Endothelial cell of umbilical vein (primary cell): Measurements from ENCODE around the gene SDHB. TPM values are rescaled to one million over a fixed set of nuclear protein-coding genes. Genes with fewer than 3 reads are reported as not detected.

Source experiments
- BruUV-seq: library from RNA; stranded (reverse); fragments of 400-500 nt; replicated peaks from 2 replicates; lab custom pipeline; 2021; lab: Mats Ljungman, UMichigan
- CTCF ChIA-PET: fragments of 300-600, 350-600 bp; sonication (Branson Sonifier 250); formaldehyde crosslinking; loops from one replicate; lab custom pipeline; 2021; ENCODE audit warnings: antibody characterized with exemption, inconsistent platforms; lab: Charles Lee
- POLR2A ChIA-PET: fragments of 300-600, 350-600 bp; sonication (Branson Sonifier 250); formaldehyde crosslinking; loops from one replicate; lab custom pipeline; 2021; ENCODE audit warnings: antibody characterized with exemption, inconsistent platforms; lab: Charles Lee
- DNase-seq: peaks from one replicate; pipeline ENCODE4 v3.0.0-alpha.2; 2011; ENCODE audit warnings: low read depth, low spot score
- FAIRE-seq: peaks from 2 replicates; lab custom pipeline; 2011; peaks lifted over from hg19 to GRCh38; lab: Jason Lieb, UNC
- H2AFZ ChIP-seq: 2 replicates; pipeline ENCODE4 v1.6.0; 2012; ENCODE audit warnings: low read depth, low read length, control low read depth, inconsistent platforms
- H3K27ac ChIP-seq: 2 replicates; pipeline ENCODE4 v1.5.1; 2011; ENCODE audit warnings: low read depth, mild to moderate bottlenecking, control low read depth, low read length, moderate library complexity; ENCODE audit not compliant: insufficient read depth
- H3K27me3 ChIP-seq, 2 experiments: 2 replicates each; pipeline versions ENCODE4 v1.6.0 to v1.6.1; 2011; ENCODE audit warnings: low read length in 2 of 2, mixed read lengths in 1 of 2; ENCODE audit not compliant: control insufficient read depth in 2 of 2, insufficient read depth in 2 of 2
- H3K36me3 ChIP-seq, 2 experiments: 2 replicates in 1 of 2; 3 replicates in 1 of 2; pipeline ENCODE4 v1.5.1; 2011; ENCODE audit warnings: low read length in 2 of 2, mild to moderate bottlenecking in 1 of 2, moderate library complexity in 1 of 2; ENCODE audit not compliant: control insufficient read depth in 2 of 2, insufficient read depth in 2 of 2; ENCODE audit errors: extremely low read depth in 1 of 2
- H3K4me1 ChIP-seq: 3 replicates; pipeline ENCODE4 v1.5.1; 2011; ENCODE audit warnings: mild to moderate bottlenecking, low read length; ENCODE audit not compliant: control insufficient read depth, insufficient read depth; ENCODE audit errors: extremely low read depth
- H3K4me2 ChIP-seq: 2 replicates; pipeline ENCODE4 v1.6.1; 2011; ENCODE audit warnings: low read length, control low read depth, mixed read lengths; ENCODE audit not compliant: insufficient read depth
- H3K4me3 ChIP-seq, 3 experiments: fragments of 200-600 bp in 1 of 3; sonication (generic), shearing (Covaris generic) in 1 of 3; replicated peaks in 1 of 3; 2 replicates each; pipeline ENCODE4 v1.5.1; 2011 to 2016; ENCODE audit warnings: control low read depth in 3 of 3, low read length in 3 of 3, mild to moderate bottlenecking in 2 of 3, inconsistent platforms in 1 of 3, low read depth in 1 of 3, moderate library complexity in 1 of 3; ENCODE audit not compliant: insufficient read depth in 1 of 3
- H3K79me2 ChIP-seq: 2 replicates; pipeline ENCODE4 v1.6.0; 2012; ENCODE audit warnings: low read length, inconsistent platforms; ENCODE audit not compliant: control insufficient read depth, insufficient read depth
- H3K9ac ChIP-seq: replicated peaks from 2 replicates; pipeline ENCODE3; 2011; ENCODE audit warnings: low read length, control low read depth; ENCODE audit not compliant: insufficient read depth; ENCODE audit errors: extremely low read depth
- H3K9me1 ChIP-seq: replicated peaks from 3 replicates; pipeline ENCODE4 v1.6.0; 2011; ENCODE audit warnings: mild to moderate bottlenecking, low read length; ENCODE audit not compliant: control insufficient read depth, insufficient read depth; ENCODE audit errors: extremely low read depth
- H3K9me3 ChIP-seq: replicated peaks from 2 replicates; pipeline ENCODE4 v1.5.1; 2012; ENCODE audit warnings: low read length, inconsistent platforms; ENCODE audit not compliant: control insufficient read depth, insufficient read depth
- H4K20me1 ChIP-seq: replicated peaks from 2 replicates; pipeline ENCODE3; 2011; ENCODE audit warnings: mild to moderate bottlenecking, low read length; ENCODE audit not compliant: control insufficient read depth, insufficient read depth; ENCODE audit errors: extremely low read depth
- EZH2 ChIP-seq: IDR thresholded peaks from 2 replicates; pipeline ENCODE4 v1.6.1; 2012; ENCODE audit warnings: borderline replicate concordance, low read depth, mild to moderate bottlenecking, moderate library complexity, low read length, inconsistent platforms; ENCODE audit not compliant: severe bottlenecking
- FOS ChIP-seq: IDR thresholded peaks from 2 replicates; pipeline ENCODE4 v1.6.1; 2011; ENCODE audit warnings: mild to moderate bottlenecking, low read length, moderate library complexity, borderline replicate concordance; ENCODE audit not compliant: insufficient read depth
- GATA2 ChIP-seq: IDR thresholded peaks from 2 replicates; pipeline ENCODE4 v1.7.0; 2011; ENCODE audit warnings: low read depth, mild to moderate bottlenecking, moderate library complexity, mixed read lengths, low read length; ENCODE audit not compliant: insufficient read length, insufficient read depth
- JUN ChIP-seq: IDR thresholded peaks from 2 replicates; pipeline ENCODE4 v1.6.1; 2011; ENCODE audit warnings: borderline replicate concordance, low read depth; ENCODE audit not compliant: insufficient read length, insufficient read depth
- MYC ChIP-seq: IDR thresholded peaks from one replicate; pipeline ENCODE4 v1.6.1; 2011; ENCODE audit warnings: mild to moderate bottlenecking, low read depth, low read length
- POLR2A ChIP-seq: IDR thresholded peaks from 2 replicates; pipeline ENCODE4 v1.6.1; 2012; ENCODE audit warnings: low read depth, mild to moderate bottlenecking, control low read depth, low read length
- POLR2AphosphoS5 ChIP-seq: IDR thresholded peaks from 2 replicates; pipeline ENCODE4 v1.6.1; 2012; ENCODE audit warnings: low read depth, mild to moderate bottlenecking, control low read depth, low read length, moderate library complexity; ENCODE audit not compliant: insufficient read depth
- dilution Hi-C: fragments of 300-500 bp; cut with MboI; formaldehyde crosslinking; loops from one replicate; pipeline ENCODE4 v1.15.0; 2019; ENCODE audit warnings: low sequenced_read_pairs; ENCODE audit not compliant: extremely low pct_ligation_motif_present
- intact Hi-C: fragments of 100-400 bp; cut with micrococcal nuclease; formaldehyde crosslinking; loops from one replicate; pipeline ENCODE4 v1.10.0; 2022
- polyA plus RNA-seq, 4 experiments: library from polyadenylated mRNA; depleted of rRNA in 3 of 4; stranded (reverse) in 3 of 4; unstranded in 1 of 4; fragments of >200 nt; gene quantifications; 2 replicates each; pipeline versions ENCODE4 v1.2.1 to v1.2.3, GENCODE V29; 2011 to 2012; ENCODE audit warnings: missing spikeins in 1 of 4
- total RNA-seq: library from RNA; stranded (reverse); gene quantifications from 2 replicates; pipeline ENCODE4 v1.2.3, GENCODE V29; 2021
- TF ChIP-seq, protein P1 (sequence below), 2 donors: IDR thresholded peaks; 1 replicate in 1 of 2; 2 replicates in 1 of 2; pipeline ENCODE4 v1.5.1; 2011; ENCODE audit warnings: low read length in 2 of 2, mild to moderate bottlenecking in 2 of 2, moderate library complexity in 2 of 2, control low read depth in 1 of 2, inconsistent platforms in 1 of 2, low read depth in 1 of 2; ENCODE audit not compliant: insufficient read depth in 1 of 2; ENCODE audit errors: extremely low read depth in 1 of 2
- TF ChIP-seq, protein P2 (sequence below): IDR thresholded peaks from 2 replicates; pipeline ENCODE4 v1.6.1; 2011; ENCODE audit not compliant: insufficient read depth, insufficient read length

The SDHB gene
- total and polyA plus RNA-seq, 2 donors (not counting 3 experiments of a cell fraction or from before 2014, with no cell fraction given), result 96.2 to 98.1 TPM

DNA sequence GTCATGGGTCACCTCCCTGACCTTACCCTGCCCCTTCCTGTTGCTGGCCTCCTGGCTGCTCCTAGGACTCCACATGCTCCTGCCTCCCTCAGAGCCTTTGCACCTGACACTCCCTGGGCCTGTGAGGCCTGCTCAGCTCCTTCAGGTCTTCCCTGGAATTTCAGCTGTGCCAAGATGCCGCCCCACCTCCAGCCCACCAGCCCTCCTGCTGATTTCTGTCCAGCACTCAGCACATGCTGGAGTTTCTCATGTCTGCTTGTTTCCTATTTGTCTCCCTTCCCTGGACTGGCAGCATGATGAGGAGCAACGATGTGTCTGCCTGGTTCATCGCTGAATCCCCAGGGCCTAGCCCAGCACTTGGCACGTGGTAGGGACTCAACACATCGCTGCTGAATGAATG, 76.5 kb downstream of the SDHB start:
- peaks cover 0 to 25% of the 10 kb centered on the region in 2 experiments for H3K36me3 ChIP-seq
- H3K4me2 ChIP-seq, result no peak overlapping the region
- intact Hi-C loops (no loop called here), dilution Hi-C loops (no loop called here)
- DNase-seq, result no peak
- H3K9me1 ChIP-seq, result no peaks in the 10 kb centered on the region
- no peak overlapping the region for H3K9ac ChIP-seq
- TF ChIP-seq GATA2 (no peak), JUN (no peak), POLR2A (no peak), POLR2AphosphoS5 (no peak), EZH2 (no peak), FOS (no peak), MYC (no peak)
- TF ChIP-seq, protein P1, sequence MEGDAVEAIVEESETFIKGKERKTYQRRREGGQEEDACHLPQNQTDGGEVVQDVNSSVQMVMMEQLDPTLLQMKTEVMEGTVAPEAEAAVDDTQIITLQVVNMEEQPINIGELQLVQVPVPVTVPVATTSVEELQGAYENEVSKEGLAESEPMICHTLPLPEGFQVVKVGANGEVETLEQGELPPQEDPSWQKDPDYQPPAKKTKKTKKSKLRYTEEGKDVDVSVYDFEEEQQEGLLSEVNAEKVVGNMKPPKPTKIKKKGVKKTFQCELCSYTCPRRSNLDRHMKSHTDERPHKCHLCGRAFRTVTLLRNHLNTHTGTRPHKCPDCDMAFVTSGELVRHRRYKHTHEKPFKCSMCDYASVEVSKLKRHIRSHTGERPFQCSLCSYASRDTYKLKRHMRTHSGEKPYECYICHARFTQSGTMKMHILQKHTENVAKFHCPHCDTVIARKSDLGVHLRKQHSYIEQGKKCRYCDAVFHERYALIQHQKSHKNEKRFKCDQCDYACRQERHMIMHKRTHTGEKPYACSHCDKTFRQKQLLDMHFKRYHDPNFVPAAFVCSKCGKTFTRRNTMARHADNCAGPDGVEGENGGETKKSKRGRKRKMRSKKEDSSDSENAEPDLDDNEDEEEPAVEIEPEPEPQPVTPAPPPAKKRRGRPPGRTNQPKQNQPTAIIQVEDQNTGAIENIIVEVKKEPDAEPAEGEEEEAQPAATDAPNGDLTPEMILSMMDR (IDR thresholded peaks at IDR 0.05; ENCODE audit: extremely low read depth in 1 of 2, insufficient read depth in 1 of 2, low read depth in 1 of 2, low read length in 2 of 2), result no peak
- TF ChIP-seq, protein P2, sequence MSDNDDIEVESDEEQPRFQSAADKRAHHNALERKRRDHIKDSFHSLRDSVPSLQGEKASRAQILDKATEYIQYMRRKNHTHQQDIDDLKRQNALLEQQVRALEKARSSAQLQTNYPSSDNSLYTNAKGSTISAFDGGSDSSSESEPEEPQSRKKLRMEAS, result no peak
- POLR2A ChIA-PET, result no interaction called here
- H3K79me2 ChIP-seq, result no peaks in the 10 kb centered on the region
- CTCF ChIA-PET, result interaction anchor here (1.6 to 3.8 kb wide), 2 partner anchors 17 to 26 kb away, joined by 5 to 16 read pairs; no protein-coding TSS in a partner anchor
- H3K9me3 ChIP-seq, result no peaks in the 10 kb centered on the region
- H3K27ac ChIP-seq, result no peak overlapping the region
- BruUV-seq, result no TSS peak
- peaks cover 14% of the 10 kb centered on the region for H3K4me1 ChIP-seq
- H4K20me1 ChIP-seq, result no peaks in the 10 kb centered on the region
- no peaks in the 10 kb centered on the region for H3K27me3 ChIP-seq
- no peak overlapping the region for H3K4me3 ChIP-seq
- H2AFZ ChIP-seq, result no peak overlapping the region
- FAIRE-seq, result no peak
